HG03196 (cell line): Measurements from ENCODE around the gene RGS19.

ENCODE experiments used
- ATAC-seq: cut with Tn5 transposase; IDR thresholded peaks from one replicate; pipeline ENCODE4 v1.9.1; 2021; ENCODE audit not compliant: unreplicated experiment

The RGS19 gene

GRCh38 chr20:64065062-64065973 lies 14.0 kb downstream of the RGS19 start:
- no peak for ATAC-seq

GRCh38 chr20:64064145-64064698 lies 15.1 kb downstream of the RGS19 start:
- ATAC-seq, result no peak

- no peak for ATAC-seq
Observed at GRCh38 chr20:64063389-64064144, 15.8 kb downstream of the RGS19 start.

- peak; percentile 74 for ATAC-seq
Observed at GRCh38 chr20:64062596-64063388, 16.5 kb downstream of the RGS19 start, which contains the start of gene TCEA2. Gene TCEA2, plus strand, starts transcription at chr20:64063198. Its CDS starts 115 bp downstream, at chr20:64063313.

GRCh38 chr20:64062276-64062595 lies 17.1 kb downstream of the RGS19 start:
- no peak for ATAC-seq

GRCh38 chr20:64058536-64058935 lies 20.8 kb downstream of the RGS19 start:
- ATAC-seq, result no peak

- ATAC-seq, result no peak
Observed at GRCh38 chr20:64057628-64058498, 21.5 kb downstream of the RGS19 start.

- no peak for ATAC-seq
Observed at GRCh38 chr20:64056889-64057627, 22.3 kb downstream of the RGS19 start.

- no peak for ATAC-seq
Observed at GRCh38 chr20:64056639-64056888, 22.8 kb downstream of the RGS19 start.

- ATAC-seq, result no peak
Observed at GRCh38 chr20:64055893-64056638, 23.3 kb downstream of the RGS19 start.

GRCh38 chr20:64055396-64055892 lies 23.9 kb downstream of the RGS19 start:
- ATAC-seq, result no peak

GRCh38 chr20:64053841-64054661 lies 25.3 kb downstream of the RGS19 start:
- ATAC-seq, result no peak

GRCh38 chr20:64052987-64053840 lies 26.1 kb downstream of the RGS19 start:
- no peak for ATAC-seq

- no peak for ATAC-seq
Observed at GRCh38 chr20:64052326-64052722, 27.0 kb downstream of the RGS19 start.

GRCh38 chr20:64051561-64052325 lies 27.6 kb downstream of the RGS19 start:
- no peak for ATAC-seq

GRCh38 chr20:64051033-64051452 lies 28.3 kb downstream of the RGS19 start:
- no peak for ATAC-seq
